IMR-90 (cell line): ENCODE data around the gene SAFB2. TPM values are rescaled to one million over a fixed set of nuclear protein-coding genes. Genes with fewer than 3 reads are reported as not detected.

Experiments
- ATAC-seq: fragments of 200-7000 bp; cut with Tn5 transposase; 2 replicates; pipeline ENCODE4 v1.9.1; 2020; ENCODE audit warnings: low read depth, mild to moderate bottlenecking, moderate library complexity
- BruUV-seq: library from RNA; stranded (reverse); fragments of 400-500 nt; replicated peaks from 2 replicates; lab custom pipeline; 2021; lab: Mats Ljungman, UMichigan
- CTCF ChIA-PET: fragments of 300-600 bp; formaldehyde crosslinking; extraction: SDS; loops from one replicate; lab custom pipeline; 2021; ENCODE audit warnings: antibody characterized with exemption; lab: Yijun Ruan, JAX
- POLR2A ChIA-PET: fragments of 300-600 bp; sonication (Branson Sonifier 250); formaldehyde crosslinking; loops from one replicate; lab custom pipeline; 2022; ENCODE audit warnings: antibody characterized with exemption; ENCODE audit not compliant: unreplicated experiment; lab: Charles Lee
- DNase-seq: peaks from one replicate; pipeline ENCODE4 v3.0.0; 2013
- H2AFZ ChIP-seq: replicated peaks from 2 replicates; pipeline ENCODE3; 2013; ENCODE audit warnings: low read length, mild to moderate bottlenecking; ENCODE audit not compliant: poor library complexity
- H2AK5ac ChIP-seq: 2 replicates; pipeline ENCODE4 v1.6.1; 2013; ENCODE audit warnings: low read depth, low read length, inconsistent platforms
- H2AK9ac ChIP-seq: replicated peaks from 2 replicates; pipeline ENCODE3; 2013; ENCODE audit warnings: mild to moderate bottlenecking, low read depth, low read length, moderate library complexity; ENCODE audit not compliant: poor library complexity
- H2BK120ac ChIP-seq: 2 replicates; pipeline ENCODE4 v1.6.1; 2013; ENCODE audit warnings: low read depth, low read length, inconsistent platforms
- H2BK15ac ChIP-seq: 3 replicates; pipeline ENCODE4 v1.6.1; 2013; ENCODE audit warnings: low read depth, low read length, inconsistent platforms
- H2BK20ac ChIP-seq: 2 replicates; pipeline ENCODE4 v1.6.1; 2013; ENCODE audit warnings: low read depth, mild to moderate bottlenecking, inconsistent platforms, low read length, moderate library complexity
- H2BK5ac ChIP-seq: 2 replicates; pipeline ENCODE4 v1.6.1; 2013; ENCODE audit warnings: mild to moderate bottlenecking, low read depth, low read length, inconsistent platforms; ENCODE audit not compliant: poor library complexity, severe bottlenecking
- H3K14ac ChIP-seq: replicated peaks from 2 replicates; pipeline ENCODE4 v1.6.1; 2013; ENCODE audit warnings: low read depth, low read length, inconsistent platforms
- H3K18ac ChIP-seq: 2 replicates; pipeline ENCODE4 v1.6.1; 2013; ENCODE audit warnings: low read depth, low read length, control low read depth
- H3K23ac ChIP-seq: 2 replicates; pipeline ENCODE4 v1.6.1; 2013; ENCODE audit warnings: low read depth, low read length, inconsistent platforms
- H3K27ac ChIP-seq: 2 replicates; pipeline ENCODE4 v1.5.1; 2013; ENCODE audit warnings: mild to moderate bottlenecking, control low read depth, low read length; ENCODE audit not compliant: insufficient read depth
- H3K27me3 ChIP-seq: 2 replicates; pipeline ENCODE4 v1.6.1; 2013; ENCODE audit warnings: low read length; ENCODE audit not compliant: control insufficient read depth, insufficient read depth
- H3K36me3 ChIP-seq: 2 replicates; pipeline ENCODE4 v1.6.1; 2013; ENCODE audit warnings: low read length, mixed read lengths; ENCODE audit not compliant: control insufficient read depth, insufficient read depth
- H3K4ac ChIP-seq: 2 replicates; pipeline ENCODE4 v1.6.1; 2013; ENCODE audit warnings: low read depth, low read length, inconsistent platforms
- H3K4me1 ChIP-seq: 2 replicates; pipeline ENCODE4 v1.6.1; 2013; ENCODE audit warnings: low read length, mixed read lengths; ENCODE audit not compliant: control insufficient read depth, insufficient read depth
- H3K4me2 ChIP-seq: 2 replicates; pipeline ENCODE4 v1.6.1; 2013; ENCODE audit warnings: low read depth, mild to moderate bottlenecking, control low read depth, low read length, moderate library complexity
- H3K4me3 ChIP-seq: 2 replicates; pipeline ENCODE4 v1.5.1; 2013; ENCODE audit warnings: low read depth, mild to moderate bottlenecking, control low read depth, low read length, moderate library complexity; ENCODE audit not compliant: insufficient read depth
- H3K56ac ChIP-seq: 2 replicates; pipeline ENCODE4 v1.6.1; 2013; ENCODE audit warnings: low read length, inconsistent platforms; ENCODE audit not compliant: insufficient read depth; ENCODE audit errors: extremely low read depth
- H3K79me1 ChIP-seq, 2 experiments: 2 replicates each; pipeline ENCODE4 v1.6.1; 2013; ENCODE audit warnings: low read length in 2 of 2, inconsistent platforms in 1 of 2, low read depth in 1 of 2
- H3K9ac ChIP-seq: 2 replicates; pipeline ENCODE4 v1.6.1; 2013; ENCODE audit warnings: low read depth, low read length, control low read depth
- H3K9me1 ChIP-seq: 2 replicates; pipeline ENCODE4 v1.6.1; 2013; ENCODE audit warnings: low read length, inconsistent platforms; ENCODE audit not compliant: insufficient read depth
- H3K9me3 ChIP-seq: 2 replicates; pipeline ENCODE4 v1.6.1; 2013; ENCODE audit warnings: low read length; ENCODE audit not compliant: control insufficient read depth, insufficient read depth
- H4K20me1 ChIP-seq: 2 replicates; pipeline ENCODE4 v1.6.1; 2013; ENCODE audit warnings: low read length, inconsistent platforms; ENCODE audit not compliant: insufficient read depth
- H4K5ac ChIP-seq: 2 replicates; pipeline ENCODE4 v1.6.1; 2013; ENCODE audit warnings: mild to moderate bottlenecking, low read depth, low read length, control low read depth
- H4K8ac ChIP-seq, 2 experiments: 2 replicates each; pipeline ENCODE4 v1.6.1; 2013; ENCODE audit warnings: low read depth in 2 of 2, low read length in 2 of 2, control low read depth in 1 of 2, inconsistent platforms in 1 of 2
- H4K91ac ChIP-seq: 2 replicates; pipeline ENCODE4 v1.6.1; 2013; ENCODE audit warnings: low read depth, low read length, inconsistent platforms; ENCODE audit not compliant: insufficient read depth
- BHLHE40 ChIP-seq: fragments of 150-350 bp; IDR thresholded peaks from 2 replicates; pipeline ENCODE4 v1.6.1; 2016; ENCODE audit warnings: mild to moderate bottlenecking, low read depth, low read length
- CEBPB ChIP-seq: IDR thresholded peaks from 2 replicates; pipeline ENCODE4 v1.6.1; 2012; ENCODE audit warnings: low read depth, low read length, improper control_type of control experiment
- CHD1 ChIP-seq: IDR thresholded peaks from 2 replicates; pipeline ENCODE4 v1.6.1; 2012; ENCODE audit warnings: low read depth, low read length, improper control_type of control experiment
- CTCF ChIP-seq: conservative IDR thresholded peaks from 2 replicates; pipeline ENCODE4 v1.5.1; 2012; ENCODE audit warnings: mild to moderate bottlenecking, low read depth, low read length, improper control_type of control experiment
- ELK1 ChIP-seq: fragments of 150-350 bp; IDR thresholded peaks from 2 replicates; pipeline ENCODE4 v1.6.1; 2016; ENCODE audit warnings: low read depth, mild to moderate bottlenecking, low read length, moderate library complexity, borderline replicate concordance
- MXI1 ChIP-seq: IDR thresholded peaks from 2 replicates; pipeline ENCODE4 v1.6.1; 2012; ENCODE audit warnings: low read depth, mild to moderate bottlenecking, low read length, moderate library complexity, borderline replicate concordance
- NFE2L2 ChIP-seq: fragments of 150-350 bp; IDR thresholded peaks from 2 replicates; pipeline ENCODE4 v1.6.1; 2016; ENCODE audit warnings: low read depth, mild to moderate bottlenecking, low read length
- POLR2A ChIP-seq: IDR thresholded peaks from 2 replicates; pipeline ENCODE4 v1.6.1; 2012; ENCODE audit warnings: mild to moderate bottlenecking, low read depth, low read length
- RFX5 ChIP-seq: IDR thresholded peaks from 2 replicates; pipeline ENCODE4 v1.8.0; 2012; ENCODE audit warnings: low read depth, mild to moderate bottlenecking, low read length, moderate library complexity
- SMC3 ChIP-seq: fragments of 150-350 bp; IDR thresholded peaks from 2 replicates; pipeline ENCODE4 v1.6.1; 2016; ENCODE audit warnings: low read depth, mild to moderate bottlenecking, antibody characterized with exemption, low read length, moderate library complexity
- WGBS, 2 experiments: methylation state at CpG; one replicate each; pipeline versions ENCODE4 v1.1.5 to v1.1.7; 2013; ENCODE audit warnings: missing lambda C conversion rate in 2 of 2; ENCODE audit not compliant: insufficient read length in 1 of 2; ENCODE audit errors: extremely low coverage in 2 of 2; 5-methylcytosine and 5-hydroxymethylcytosine counted together
- dilution Hi-C: fragments of 300-500 bp; cut with HindIII; formaldehyde crosslinking; loops from one replicate; pipeline ENCODE4 v1.14.3; 2018; ENCODE audit warnings: low sequenced_read_pairs; ENCODE audit not compliant: unreplicated experiment
- in situ Hi-C: fragments of 300-500 bp; cut with MboI; formaldehyde crosslinking; loops from 3 replicates; pipeline ENCODE4 v1.14.3; 2019; ENCODE audit warnings: low sequenced_read_pairs, inconsistent platforms, mixed read lengths
- intact Hi-C: fragments of 100-400 bp; cut with micrococcal nuclease; formaldehyde crosslinking; loops from 2 replicates; pipeline ENCODE4 v1.10.0; 2022
- polyA plus RNA-seq, 3 experiments: library from polyadenylated mRNA; depleted of rRNA; stranded (reverse); fragments of >200 nt; gene quantifications; 2 replicates each; pipeline ENCODE4 v1.2.3, GENCODE V29; 2012; ENCODE audit warnings: low replicate concordance in 1 of 3
- total RNA-seq: library from RNA; depleted of rRNA; stranded (reverse); fragments of >200 nt; gene quantifications from 2 replicates; pipeline ENCODE4 v1.2.3, GENCODE V29; 2012
- TF ChIP-seq, protein P1 (sequence below): fragments of 150-350 bp; IDR thresholded peaks from 2 replicates; pipeline ENCODE4 v1.6.1; 2017; ENCODE audit warnings: mild to moderate bottlenecking, antibody characterized with exemption, low read length, low read depth

The SAFB2 gene
- total and polyA plus RNA-seq, 2 of the 4 experiments (the other 2 are of a cell fraction) = 11.8 to 26.2 TPM

- ChIA-PET CTCF (no interaction called here), POLR2A (no interaction called here)
- no peak overlapping the region for H2AK9ac ChIP-seq
- H3K4me2 ChIP-seq = no peak overlapping the region
- no peak overlapping the region for H2BK15ac ChIP-seq
- H3K23ac ChIP-seq = no peak overlapping the region
- no peak overlapping the region for H2BK5ac ChIP-seq
- H3K56ac ChIP-seq = no peak overlapping the region
- no peak overlapping the region for H4K5ac ChIP-seq
- H4K20me1 ChIP-seq = no peaks in the 10 kb centered on the region; the same call in none of the 2 replicates
- in situ Hi-C loops = no loop called here
- no peak overlapping the region for H3K18ac ChIP-seq
- H2AK5ac ChIP-seq = no peak overlapping the region
- TF ChIP-seq MXI1 = no peak
- TF ChIP-seq, protein P1, sequence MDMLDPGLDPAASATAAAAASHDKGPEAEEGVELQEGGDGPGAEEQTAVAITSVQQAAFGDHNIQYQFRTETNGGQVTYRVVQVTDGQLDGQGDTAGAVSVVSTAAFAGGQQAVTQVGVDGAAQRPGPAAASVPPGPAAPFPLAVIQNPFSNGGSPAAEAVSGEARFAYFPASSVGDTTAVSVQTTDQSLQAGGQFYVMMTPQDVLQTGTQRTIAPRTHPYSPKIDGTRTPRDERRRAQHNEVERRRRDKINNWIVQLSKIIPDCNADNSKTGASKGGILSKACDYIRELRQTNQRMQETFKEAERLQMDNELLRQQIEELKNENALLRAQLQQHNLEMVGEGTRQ = no peak
- TF ChIP-seq CTCF = no peak
- TF ChIP-seq SMC3 = no peak
- no peak for TF ChIP-seq NFE2L2
- TF ChIP-seq ELK1 = no peak
- no peak for TF ChIP-seq CHD1
- TF ChIP-seq RFX5 = no peak
- TF ChIP-seq BHLHE40 = no peak
- no peak for TF ChIP-seq POLR2A
- no peak for TF ChIP-seq CEBPB
- H3K27ac ChIP-seq = no peak overlapping the region
- H4K91ac ChIP-seq = no peak overlapping the region
- no peak overlapping the region for H3K4me3 ChIP-seq
- no peaks in the 10 kb centered on the region for H3K9me1 ChIP-seq
- intact Hi-C loops = no loop called here
- no TSS peak for BruUV-seq
- H3K27me3 ChIP-seq = no peaks in the 10 kb centered on the region
- H2AFZ ChIP-seq = no peak overlapping the region
- H3K14ac ChIP-seq = no peak overlapping the region
- no peak for DNase-seq
- H3K4me1 ChIP-seq = no peaks in the 10 kb centered on the region
- H3K4ac ChIP-seq = no peak overlapping the region
- H2BK20ac ChIP-seq = no peak overlapping the region
- dilution Hi-C loops = no loop called here
- no peak overlapping the region for H3K9ac ChIP-seq
- H2BK120ac ChIP-seq = no peak overlapping the region
- no peak overlapping the region for H4K8ac ChIP-seq
- H3K79me1 ChIP-seq = peaks cover 0 to 13% of the 10 kb centered on the region in 2 experiments; a peak in 2 of 4 replicates
- H3K9me3 ChIP-seq = no peaks in the 10 kb centered on the region
- 96% methylated on average over 5 of the region's 10 CpGs; no CpG with 5 or more reads in 1 of the 2 experiments for WGBS, 2 experiments
- H3K36me3 ChIP-seq = peaks cover 69% of the 10 kb centered on the region
- ATAC-seq = no peak
Observed at GRCh38 chr19:5588441-5588840, 34.1 kb downstream of the SAFB2 start.
